Fibroblast of lung (primary cell): ENCODE results near the gene AGAP1.

ENCODE experiments used
- CTCF ChIP-seq, 2 donors: IDR thresholded peaks in 1 of 2; conservative IDR thresholded peaks in 1 of 2; 1 replicate in 1 of 2; 2 replicates in 1 of 2; pipeline ENCODE4 v1.5.1; 2011 to 2012; ENCODE audit warnings: low read length in 2 of 2, control low read depth in 1 of 2, inconsistent platforms in 1 of 2, low read depth in 1 of 2, mild to moderate bottlenecking in 1 of 2
- EZH2 ChIP-seq: IDR thresholded peaks from 2 replicates; pipeline ENCODE4 v1.5.1; 2012; ENCODE audit warnings: low read length, control low read depth, mild to moderate bottlenecking; ENCODE audit errors: missing control alignments

GRCh38 chr2:236106761-236107160, 612.9 kb downstream of the AGAP1 start:
- TF ChIP-seq CTCF (conservative IDR thresholded peaks at IDR 0.05 in 1 of 2, IDR thresholded peaks at IDR 0.05 in 1 of 2; ENCODE audit: low read depth in 1 of 2, low read length in 2 of 2), result no peak
- no peak for TF ChIP-seq EZH2
